ENCODE data around the gene ZCCHC7.

GRCh38 chr9:37218800-37219425, 98.5 kb downstream of the ZCCHC7 start:
- TF ChIP-seq CEBPB (IDR thresholded peaks at IDR 0.05) (no peak), RAD21 (conservative IDR thresholded peaks at IDR 0.05 in 1 of 2, IDR thresholded peaks at IDR 0.05 in 1 of 2) (no peak), CTCF (IDR thresholded peaks at IDR 0.05) (no peak), TFCP2L1 (CRISPR knock-in tag; IDR thresholded peaks at IDR 0.05) (no peak), ZSCAN20 (CRISPR knock-in tag; IDR thresholded peaks at IDR 0.05) (no peak), RFX5 (IDR thresholded peaks at IDR 0.05) (no peak), ELK1 (IDR thresholded peaks at IDR 0.05; ENCODE audit: low read depth, low read length) (no peak), EP300 (IDR thresholded peaks at IDR 0.05) (no peak)
